A673 (cell line): ENCODE results near the gene HIPK1. TPM values are rescaled to one million over a fixed set of nuclear protein-coding genes. Genes with fewer than 3 reads are reported as not detected.

Experiments
- BruUV-seq: library from RNA; stranded (reverse); fragments of 400-500 nt; replicated peaks from 2 replicates; lab custom pipeline; 2021; lab: Mats Ljungman, UMichigan
- CTCF ChIA-PET: fragments of 300-600 bp; sonication (Branson Sonifier 250); formaldehyde crosslinking; loops from one replicate; lab custom pipeline; 2022; ENCODE audit warnings: antibody characterized with exemption; lab: Charles Lee
- POLR2A ChIA-PET: fragments of 300-600 bp; sonication (Branson Sonifier 250); formaldehyde crosslinking; loops from one replicate; lab custom pipeline; 2022; ENCODE audit warnings: antibody characterized with exemption; ENCODE audit not compliant: low non-redundant PET; lab: Charles Lee
- DNase-seq: peaks from one replicate; pipeline ENCODE4 v3.0.0-alpha.2; 2015; ENCODE audit warnings: low spot score
- H3K27ac ChIP-seq: fragments of 200-600 bp; sonication (generic); 2 replicates; pipeline ENCODE4 v1.5.1; 2016; ENCODE audit warnings: mixed run types, low read depth, mild to moderate bottlenecking, mixed read lengths, antibody characterized with exemption, low read length; ENCODE audit not compliant: poor library complexity, severe bottlenecking
- H3K27me3 ChIP-seq: fragments of 200-600 bp; sonication (generic); replicated peaks from 2 replicates; pipeline ENCODE4 v1.6.1; 2017; ENCODE audit warnings: mixed run types, low read depth, mild to moderate bottlenecking, mixed read lengths, antibody characterized with exemption, low read length; ENCODE audit not compliant: insufficient read depth, poor library complexity
- H3K36me3 ChIP-seq: fragments of 200-600 bp; sonication (generic); 2 replicates; pipeline ENCODE4 v1.6.1; 2016; ENCODE audit warnings: mixed run types, mild to moderate bottlenecking, mixed read lengths, antibody characterized with exemption, low read length; ENCODE audit not compliant: insufficient read depth, poor library complexity, severe bottlenecking
- H3K4me1 ChIP-seq: fragments of 200-600 bp; sonication (generic); 2 replicates; pipeline ENCODE4 v1.6.1; 2017; ENCODE audit warnings: mixed run types, mild to moderate bottlenecking, mixed read lengths, antibody characterized with exemption, low read length; ENCODE audit not compliant: insufficient read depth, poor library complexity, severe bottlenecking
- H3K4me3 ChIP-seq: fragments of 200-600 bp; sonication (generic); 2 replicates; pipeline ENCODE4 v1.5.1; 2016; ENCODE audit warnings: low read depth, mixed run types, mild to moderate bottlenecking, mixed read lengths, low read length; ENCODE audit not compliant: poor library complexity, severe bottlenecking
- H3K9me3 ChIP-seq: fragments of 200-600 bp; sonication (generic); 2 replicates; pipeline ENCODE4 v1.6.1; 2016; ENCODE audit warnings: mixed run types, low read depth, mild to moderate bottlenecking, mixed read lengths, antibody characterized with exemption, low read length; ENCODE audit not compliant: poor library complexity, severe bottlenecking
- EZH2 ChIP-seq: fragments of 200-600 bp; sonication (generic); IDR thresholded peaks from 2 replicates; pipeline ENCODE4 v1.6.1; 2017; ENCODE audit warnings: borderline replicate concordance, low read depth, mild to moderate bottlenecking, mixed read lengths, antibody characterized with exemption, low read length; ENCODE audit not compliant: poor library complexity, severe bottlenecking
- intact Hi-C: fragments of 100-400 bp; cut with micrococcal nuclease; formaldehyde crosslinking; loops from one replicate; pipeline ENCODE4 v1.10.0; 2022; ENCODE audit not compliant: unreplicated experiment
- total RNA-seq: library from RNA; stranded (reverse); gene quantifications from 2 replicates; pipeline ENCODE4 v1.2.3, GENCODE V29; 2021
- TF ChIP-seq, protein P1 (sequence below): fragments of 300-800, 200-600 bp; sonication (generic); conservative IDR thresholded peaks from 2 replicates; pipeline ENCODE4 v1.5.1; 2017; ENCODE audit warnings: low read depth, mild to moderate bottlenecking, antibody characterized with exemption, low read length, moderate library complexity, mixed read lengths

Gene HIPK1
- total RNA-seq, 1 experiment from 2014 or later, result 81.3 TPM

DNA sequence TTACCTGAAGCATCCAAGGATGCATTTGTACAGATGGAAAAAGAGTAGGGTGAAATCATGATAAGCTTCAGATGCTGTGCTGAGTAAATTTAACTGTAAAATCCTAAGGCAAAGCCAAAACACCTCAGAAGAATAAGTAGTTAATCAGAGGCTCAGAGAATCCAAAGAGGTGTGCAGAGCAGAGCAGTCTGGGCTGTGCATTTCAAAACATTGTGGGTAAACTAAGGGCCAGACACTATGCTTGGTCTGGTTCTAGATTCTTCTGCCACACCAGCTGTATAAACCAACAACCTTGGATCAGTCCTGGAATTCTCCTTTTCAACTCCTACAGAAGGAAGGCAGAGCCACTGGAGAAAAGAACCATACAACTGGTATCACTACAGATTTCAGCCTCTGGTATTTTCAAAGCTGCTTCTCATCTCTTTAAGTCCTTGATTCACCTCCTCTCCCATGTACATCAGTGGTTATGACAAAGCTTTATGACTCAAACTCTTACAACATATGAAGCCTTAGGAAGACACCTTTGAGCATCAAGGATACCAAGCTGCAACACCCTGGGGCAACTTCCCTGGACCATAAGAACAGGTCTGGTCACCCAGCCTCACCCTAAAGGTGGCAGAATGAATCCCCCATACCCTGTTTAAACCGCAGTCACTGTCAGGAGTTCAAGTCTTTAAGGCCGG, 11.6 kb upstream of the HIPK1 start:
- peaks cover 5% of the 10 kb centered on the region for H3K4me1 ChIP-seq
- intact Hi-C loops, result no loop called here
- DNase-seq, result no peak
- H3K27ac ChIP-seq, result no peak overlapping the region
- TF ChIP-seq, protein P1, sequence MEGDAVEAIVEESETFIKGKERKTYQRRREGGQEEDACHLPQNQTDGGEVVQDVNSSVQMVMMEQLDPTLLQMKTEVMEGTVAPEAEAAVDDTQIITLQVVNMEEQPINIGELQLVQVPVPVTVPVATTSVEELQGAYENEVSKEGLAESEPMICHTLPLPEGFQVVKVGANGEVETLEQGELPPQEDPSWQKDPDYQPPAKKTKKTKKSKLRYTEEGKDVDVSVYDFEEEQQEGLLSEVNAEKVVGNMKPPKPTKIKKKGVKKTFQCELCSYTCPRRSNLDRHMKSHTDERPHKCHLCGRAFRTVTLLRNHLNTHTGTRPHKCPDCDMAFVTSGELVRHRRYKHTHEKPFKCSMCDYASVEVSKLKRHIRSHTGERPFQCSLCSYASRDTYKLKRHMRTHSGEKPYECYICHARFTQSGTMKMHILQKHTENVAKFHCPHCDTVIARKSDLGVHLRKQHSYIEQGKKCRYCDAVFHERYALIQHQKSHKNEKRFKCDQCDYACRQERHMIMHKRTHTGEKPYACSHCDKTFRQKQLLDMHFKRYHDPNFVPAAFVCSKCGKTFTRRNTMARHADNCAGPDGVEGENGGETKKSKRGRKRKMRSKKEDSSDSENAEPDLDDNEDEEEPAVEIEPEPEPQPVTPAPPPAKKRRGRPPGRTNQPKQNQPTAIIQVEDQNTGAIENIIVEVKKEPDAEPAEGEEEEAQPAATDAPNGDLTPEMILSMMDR, result no peak
- TF ChIP-seq EZH2, result no peak
- H3K9me3 ChIP-seq, result no peaks in the 10 kb centered on the region
- H3K27me3 ChIP-seq, result no peaks in the 10 kb centered on the region
- no peak overlapping the region for H3K4me3 ChIP-seq
- CTCF ChIA-PET, result no interaction called here
- no TSS peak for BruUV-seq
- H3K36me3 ChIP-seq, result peaks cover 5% of the 10 kb centered on the region
- POLR2A ChIA-PET, result interaction anchor here (0.5 kb wide), 1 partner anchor 67 kb away, joined by 4 read pairs; no protein-coding TSS in a partner anchor

DNA sequence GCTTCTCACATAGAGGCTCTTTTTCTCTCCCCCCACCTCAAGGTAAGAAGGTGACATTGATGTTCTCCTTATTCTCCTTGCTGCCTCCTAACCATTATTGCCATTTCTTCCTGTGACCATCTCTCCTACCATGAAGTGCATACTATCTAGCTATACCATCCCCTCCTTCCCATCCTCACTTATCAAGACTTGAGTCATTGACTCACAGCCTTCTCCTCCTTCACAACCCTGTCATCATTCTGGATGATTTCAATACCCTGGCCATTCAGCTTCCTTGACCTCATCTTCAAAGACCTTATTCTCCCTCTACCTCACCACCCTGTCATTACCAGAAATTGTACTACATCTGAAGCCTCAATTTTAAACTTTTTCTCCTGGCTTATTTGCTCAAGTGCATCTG, 10.9 kb upstream of the HIPK1 start:
- Histone ChIP-seq H3K4me3 (no peak overlapping the region), H3K9me3 (no peaks in the 10 kb centered on the region), H3K36me3 (peaks cover 3% of the 10 kb centered on the region), H3K27ac (no peak overlapping the region), H3K4me1 (no peaks in the 10 kb centered on the region), H3K27me3 (no peaks in the 10 kb centered on the region)
- intact Hi-C loops, result no loop called here
- no peak for TF ChIP-seq EZH2
- TF ChIP-seq, protein P1, result no peak
- POLR2A ChIA-PET, result no interaction called here
- CTCF ChIA-PET, result no interaction called here
- BruUV-seq, result no TSS peak
- DNase-seq, result no peak

DNA sequence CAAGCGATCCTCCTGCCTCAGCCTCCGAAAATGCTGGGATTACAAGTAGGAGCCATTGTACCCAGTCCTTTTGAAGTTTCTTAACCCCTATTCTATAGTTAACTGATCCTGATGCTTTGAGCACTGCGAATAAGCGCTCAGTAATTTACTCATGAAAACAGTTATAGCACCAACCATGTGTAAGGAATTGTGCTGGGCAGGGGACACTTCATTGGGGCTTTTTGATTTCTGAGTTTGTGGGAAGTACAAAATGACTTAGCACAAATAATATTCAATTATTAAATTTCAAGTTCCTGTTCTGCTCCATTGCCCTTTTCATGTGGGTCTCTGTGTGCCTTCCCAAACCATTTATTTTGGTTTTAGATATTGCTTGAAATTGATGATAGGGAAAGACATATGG, 6.2 kb upstream of the HIPK1 start:
- TF ChIP-seq, protein P1, result no peak
- no peak for TF ChIP-seq EZH2
- intact Hi-C loops, result no loop called here
- POLR2A ChIA-PET, result no interaction called here
- Histone ChIP-seq H3K9me3 (no peaks in the 10 kb centered on the region), H3K36me3 (no peaks in the 10 kb centered on the region), H3K4me1 (no peaks in the 10 kb centered on the region), H3K27me3 (no peaks in the 10 kb centered on the region), H3K27ac (no peak overlapping the region), H3K4me3 (no peak overlapping the region)
- no TSS peak for BruUV-seq
- CTCF ChIA-PET, result no interaction called here
- no peak for DNase-seq
